ENCODE data around the gene WEE1. TPM values are rescaled to one million over a fixed set of nuclear protein-coding genes. Genes with fewer than 3 reads are reported as not detected.

The WEE1 gene
- total and polyA plus RNA-seq, 10 of the 15 experiments (the other 5 are each of a cell fraction or from before 2014, with no cell fraction given), result 13.8 to 69.5 (median 45.4) TPM

- peak overlapping the region; percentile 64 for H3K4me3 ChIP-seq
- H3K27me3 ChIP-seq (replicated peaks in 1 of 2; ENCODE audit: control insufficient read depth in 2 of 2, insufficient read depth in 2 of 2, low read length in 1 of 2), result no peaks in the 10 kb centered on the region
- 0% methylated on average over 5 of the region's 5 CpGs for WGBS (ENCODE audit: insufficient coverage, insufficient replicate concordance, low lambda C conversion rate, missing lambda C conversion rate)
- peak overlapping the region; percentile 87 for H3K27ac ChIP-seq (ENCODE audit: control insufficient read depth, insufficient read depth)
- ChIA-PET SMC1A (ENCODE audit: uncharacterized antibody, unreplicated experiment) (interaction anchor here (0.6 to 5.7 kb wide), 26 partner anchors 11 to 340 kb away, joined by 3 to 64 read pairs (median 5); no protein-coding TSS in a partner anchor), POLR2A (interaction anchor here (1.0 to 2.4 kb wide), 9 partner anchors 8 to 144 kb away, joined by 3 to 19 read pairs (median 7); partner anchors contain the start of genes WEE1 and ZNF143), CTCF (interaction anchor here (1.0 to 6.4 kb wide), 11 partner anchors 11 to 147 kb away, joined by 3 to 45 read pairs (median 14); no protein-coding TSS in a partner anchor), RAD21 (ENCODE audit: unreplicated experiment) (interaction anchor here (0.5 to 5.4 kb wide), 25 partner anchors 8 to 850 kb away, joined by 3 to 46 read pairs (median 4); partner anchors contain the start of genes WEE1 and ZNF143)
- no peak overlapping the region for H3K9ac ChIP-seq (ENCODE audit: control insufficient read depth, insufficient read depth, low read length)
- intact Hi-C loops (cut with micrococcal nuclease; ENCODE audit: unreplicated experiment) (loop anchor here (1.0 kb wide), 1 partner anchor 143 kb away; no protein-coding TSS in a partner anchor), in situ Hi-C loops (cut with MboI) (no loop called here)
- H2AFZ ChIP-seq (ENCODE audit: control insufficient read depth, low read depth, low read length), result no peak overlapping the region
- DNase-seq (ENCODE audit: low read depth, low spot score), result no peak
- peak overlapping the region; percentile 70 for H3K4me2 ChIP-seq (ENCODE audit: control insufficient read depth, insufficient read depth)
- H3K9me3 ChIP-seq (replicated peaks; ENCODE audit: control insufficient read depth, insufficient read depth, low read length), result no peaks in the 10 kb centered on the region
- H3K36me3 ChIP-seq (ENCODE audit: control insufficient read depth in 2 of 2, insufficient read depth in 2 of 2, low read length in 1 of 2), result no peaks in the 10 kb centered on the region
- H4K20me1 ChIP-seq (ENCODE audit: control insufficient read depth, insufficient read depth), result no peaks in the 10 kb centered on the region
- BruUV-seq (replicated peaks), result no TSS peak
- H3K4me1 ChIP-seq (ENCODE audit: control insufficient read depth, insufficient read depth, low read length), result peaks cover 39% of the 10 kb centered on the region
- H3K79me2 ChIP-seq (ENCODE audit: control insufficient read depth, insufficient read depth, low read length), result no peaks in the 10 kb centered on the region
- peak; percentile 49 for ATAC-seq
- FAIRE-seq, result no peak
- TF ChIP-seq HDAC2 (IDR thresholded peaks at IDR 0.05) (no peak), ZBTB40 (IDR thresholded peaks at IDR 0.05; ENCODE audit: borderline replicate concordance) (no peak), ETV6 (conservative IDR thresholded peaks at IDR 0.05 in 1 of 2, IDR thresholded peaks at IDR 0.05 in 1 of 2; ENCODE audit: borderline replicate concordance in 1 of 2, low read depth in 1 of 2) (no peak; a peak in 1 of 4 replicates), RUNX3 (IDR thresholded peaks at IDR 0.05; ENCODE audit: low read length) (no peak), NR2C2 (IDR thresholded peaks at IDR 0.05; ENCODE audit: borderline replicate concordance, control insufficient read depth, insufficient read length, low read depth) (no peak), TARDBP (IDR thresholded peaks at IDR 0.05; ENCODE audit: borderline replicate concordance) (0 out of 2 replicates have a peak, but pooled peaks have one; percentile 26), PRDM15 (CRISPR knock-in tag; IDR thresholded peaks at IDR 0.05) (no peak), FOXM1 (IDR thresholded peaks at IDR 0.05; ENCODE audit: low read depth, low read length) (no peak; the same call in 1 of the 2 replicates), RCOR1 (conservative IDR thresholded peaks at IDR 0.05; ENCODE audit: low read depth, low read length) (no peak), USF1 (IDR thresholded peaks at IDR 0.05; ENCODE audit: borderline replicate concordance, extremely low read length, insufficient read depth, low read depth, low read length) (no peak), YY1 (IDR thresholded peaks at IDR 0.05; ENCODE audit: low read depth, low read length) (no peak), ATF7 (IDR thresholded peaks at IDR 0.05; ENCODE audit: low read depth) (0 out of 2 replicates have a peak, but pooled peaks have one; percentile 7), WRNIP1 (IDR thresholded peaks at IDR 0.05; ENCODE audit: borderline replicate concordance, low read depth, low read length) (no peak)
These were observed 28.4 kb downstream of the WEE1 start for GRCh38 chr11:9601876-9602199.

Measured in GM12878 (cell line).